MV-4-11 (cell line): ENCODE measurements around the gene FMN2.
A peak's percentile ranks its signal among the peaks of the same experiment; 100 is the strongest.

ENCODE experiments used
- DNase-seq: peaks from one replicate; lab custom pipeline; 2025; lab: John Stamatoyannopoulos, UW

Gene FMN2

GRCh38 chr1:240491796-240492195 is 400.1 kb downstream of the FMN2 start:
- DNase-seq: no peak

- no peak for DNase-seq
These were observed 401.3 kb downstream of the FMN2 start for GRCh38 chr1:240492832-240493440.

- DNase-seq: no peak
These were observed 403.9 kb downstream of the FMN2 start for GRCh38 chr1:240495601-240496000.

GRCh38 chr1:240496356-240496755 is 404.7 kb downstream of the FMN2 start:
- no peak for DNase-seq

GRCh38 chr1:240496941-240497340 is 405.3 kb downstream of the FMN2 start:
- DNase-seq: no peak

- DNase-seq: no peak
These were observed 406.2 kb downstream of the FMN2 start for GRCh38 chr1:240497908-240498307.

GRCh38 chr1:240498335-240498734 is 406.7 kb downstream of the FMN2 start:
- no peak for DNase-seq

GRCh38 chr1:240499012-240499411 is 407.3 kb downstream of the FMN2 start:
- DNase-seq: peak; percentile 60

- no peak for DNase-seq
These were observed 409.0 kb downstream of the FMN2 start for GRCh38 chr1:240500647-240501046.

GRCh38 chr1:240501115-240501514 is 409.4 kb downstream of the FMN2 start:
- DNase-seq: no peak

GRCh38 chr1:240503036-240503435 is 411.4 kb downstream of the FMN2 start:
- DNase-seq: no peak

- no peak for DNase-seq
These were observed 411.9 kb downstream of the FMN2 start for GRCh38 chr1:240503558-240503957.

- no peak for DNase-seq
These were observed 414.5 kb downstream of the FMN2 start for GRCh38 chr1:240506176-240506575.

- DNase-seq: no peak
These were observed 416.5 kb downstream of the FMN2 start for GRCh38 chr1:240508201-240508600.

- DNase-seq: no peak
These were observed 417.3 kb downstream of the FMN2 start for GRCh38 chr1:240508950-240509349.

GRCh38 chr1:240511789-240512188 is 420.1 kb downstream of the FMN2 start:
- no peak for DNase-seq

- no peak for DNase-seq
These were observed 423.8 kb downstream of the FMN2 start for GRCh38 chr1:240515505-240515904.

GRCh38 chr1:240516069-240516468 is 424.4 kb downstream of the FMN2 start:
- no peak for DNase-seq

- no peak for DNase-seq
These were observed 426.2 kb downstream of the FMN2 start for GRCh38 chr1:240517891-240518290.

GRCh38 chr1:240522122-240522822 is 430.6 kb downstream of the FMN2 start:
- DNase-seq: no peak

- no peak for DNase-seq
These were observed 432.8 kb downstream of the FMN2 start for GRCh38 chr1:240524356-240525069.
